IMR-90 (cell line): ENCODE results near the gene ECE2. TPM values are rescaled to one million over a fixed set of nuclear protein-coding genes. Genes with fewer than 3 reads are reported as not detected.

Source experiments
- ATAC-seq: fragments of 200-7000 bp; cut with Tn5 transposase; 2 replicates; pipeline ENCODE4 v1.9.1; 2020; ENCODE audit warnings: low read depth, mild to moderate bottlenecking, moderate library complexity
- BruUV-seq: library from RNA; stranded (reverse); fragments of 400-500 nt; replicated peaks from 2 replicates; lab custom pipeline; 2021; lab: Mats Ljungman, UMichigan
- CTCF ChIA-PET: fragments of 300-600 bp; formaldehyde crosslinking; extraction: SDS; loops from one replicate; lab custom pipeline; 2021; ENCODE audit warnings: antibody characterized with exemption; lab: Yijun Ruan, JAX
- POLR2A ChIA-PET: fragments of 300-600 bp; sonication (Branson Sonifier 250); formaldehyde crosslinking; loops from one replicate; lab custom pipeline; 2022; ENCODE audit warnings: antibody characterized with exemption; ENCODE audit not compliant: unreplicated experiment; lab: Charles Lee
- DNase-seq: peaks from one replicate; pipeline ENCODE4 v3.0.0; 2013
- H2AFZ ChIP-seq: replicated peaks from 2 replicates; pipeline ENCODE3; 2013; ENCODE audit warnings: low read length, mild to moderate bottlenecking; ENCODE audit not compliant: poor library complexity
- H2AK5ac ChIP-seq: 2 replicates; pipeline ENCODE4 v1.6.1; 2013; ENCODE audit warnings: low read depth, low read length, inconsistent platforms
- H2AK9ac ChIP-seq: replicated peaks from 2 replicates; pipeline ENCODE3; 2013; ENCODE audit warnings: mild to moderate bottlenecking, low read depth, low read length, moderate library complexity; ENCODE audit not compliant: poor library complexity
- H2BK120ac ChIP-seq: 2 replicates; pipeline ENCODE4 v1.6.1; 2013; ENCODE audit warnings: low read depth, low read length, inconsistent platforms
- H2BK15ac ChIP-seq: 3 replicates; pipeline ENCODE4 v1.6.1; 2013; ENCODE audit warnings: low read depth, low read length, inconsistent platforms
- H2BK20ac ChIP-seq: 2 replicates; pipeline ENCODE4 v1.6.1; 2013; ENCODE audit warnings: low read depth, mild to moderate bottlenecking, inconsistent platforms, low read length, moderate library complexity
- H2BK5ac ChIP-seq: 2 replicates; pipeline ENCODE4 v1.6.1; 2013; ENCODE audit warnings: mild to moderate bottlenecking, low read depth, low read length, inconsistent platforms; ENCODE audit not compliant: poor library complexity, severe bottlenecking
- H3K14ac ChIP-seq: replicated peaks from 2 replicates; pipeline ENCODE4 v1.6.1; 2013; ENCODE audit warnings: low read depth, low read length, inconsistent platforms
- H3K18ac ChIP-seq: 2 replicates; pipeline ENCODE4 v1.6.1; 2013; ENCODE audit warnings: low read depth, low read length, control low read depth
- H3K23ac ChIP-seq: 2 replicates; pipeline ENCODE4 v1.6.1; 2013; ENCODE audit warnings: low read depth, low read length, inconsistent platforms
- H3K27ac ChIP-seq: 2 replicates; pipeline ENCODE4 v1.5.1; 2013; ENCODE audit warnings: mild to moderate bottlenecking, control low read depth, low read length; ENCODE audit not compliant: insufficient read depth
- H3K27me3 ChIP-seq: 2 replicates; pipeline ENCODE4 v1.6.1; 2013; ENCODE audit warnings: low read length; ENCODE audit not compliant: control insufficient read depth, insufficient read depth
- H3K36me3 ChIP-seq: 2 replicates; pipeline ENCODE4 v1.6.1; 2013; ENCODE audit warnings: low read length, mixed read lengths; ENCODE audit not compliant: control insufficient read depth, insufficient read depth
- H3K4ac ChIP-seq: 2 replicates; pipeline ENCODE4 v1.6.1; 2013; ENCODE audit warnings: low read depth, low read length, inconsistent platforms
- H3K4me1 ChIP-seq: 2 replicates; pipeline ENCODE4 v1.6.1; 2013; ENCODE audit warnings: low read length, mixed read lengths; ENCODE audit not compliant: control insufficient read depth, insufficient read depth
- H3K4me2 ChIP-seq: 2 replicates; pipeline ENCODE4 v1.6.1; 2013; ENCODE audit warnings: low read depth, mild to moderate bottlenecking, control low read depth, low read length, moderate library complexity
- H3K4me3 ChIP-seq: 2 replicates; pipeline ENCODE4 v1.5.1; 2013; ENCODE audit warnings: low read depth, mild to moderate bottlenecking, control low read depth, low read length, moderate library complexity; ENCODE audit not compliant: insufficient read depth
- H3K56ac ChIP-seq: 2 replicates; pipeline ENCODE4 v1.6.1; 2013; ENCODE audit warnings: low read length, inconsistent platforms; ENCODE audit not compliant: insufficient read depth; ENCODE audit errors: extremely low read depth
- H3K79me1 ChIP-seq, 2 experiments: 2 replicates each; pipeline ENCODE4 v1.6.1; 2013; ENCODE audit warnings: low read length in 2 of 2, inconsistent platforms in 1 of 2, low read depth in 1 of 2
- H3K9ac ChIP-seq: 2 replicates; pipeline ENCODE4 v1.6.1; 2013; ENCODE audit warnings: low read depth, low read length, control low read depth
- H3K9me1 ChIP-seq: 2 replicates; pipeline ENCODE4 v1.6.1; 2013; ENCODE audit warnings: low read length, inconsistent platforms; ENCODE audit not compliant: insufficient read depth
- H3K9me3 ChIP-seq: 2 replicates; pipeline ENCODE4 v1.6.1; 2013; ENCODE audit warnings: low read length; ENCODE audit not compliant: control insufficient read depth, insufficient read depth
- H4K20me1 ChIP-seq: 2 replicates; pipeline ENCODE4 v1.6.1; 2013; ENCODE audit warnings: low read length, inconsistent platforms; ENCODE audit not compliant: insufficient read depth
- H4K5ac ChIP-seq: 2 replicates; pipeline ENCODE4 v1.6.1; 2013; ENCODE audit warnings: mild to moderate bottlenecking, low read depth, low read length, control low read depth
- H4K8ac ChIP-seq, 2 experiments: 2 replicates each; pipeline ENCODE4 v1.6.1; 2013; ENCODE audit warnings: low read depth in 2 of 2, low read length in 2 of 2, control low read depth in 1 of 2, inconsistent platforms in 1 of 2
- H4K91ac ChIP-seq: 2 replicates; pipeline ENCODE4 v1.6.1; 2013; ENCODE audit warnings: low read depth, low read length, inconsistent platforms; ENCODE audit not compliant: insufficient read depth
- BHLHE40 ChIP-seq: fragments of 150-350 bp; IDR thresholded peaks from 2 replicates; pipeline ENCODE4 v1.6.1; 2016; ENCODE audit warnings: mild to moderate bottlenecking, low read depth, low read length
- CEBPB ChIP-seq: IDR thresholded peaks from 2 replicates; pipeline ENCODE4 v1.6.1; 2012; ENCODE audit warnings: low read depth, low read length, improper control_type of control experiment
- CHD1 ChIP-seq: IDR thresholded peaks from 2 replicates; pipeline ENCODE4 v1.6.1; 2012; ENCODE audit warnings: low read depth, low read length, improper control_type of control experiment
- CTCF ChIP-seq: conservative IDR thresholded peaks from 2 replicates; pipeline ENCODE4 v1.5.1; 2012; ENCODE audit warnings: mild to moderate bottlenecking, low read depth, low read length, improper control_type of control experiment
- ELK1 ChIP-seq: fragments of 150-350 bp; IDR thresholded peaks from 2 replicates; pipeline ENCODE4 v1.6.1; 2016; ENCODE audit warnings: low read depth, mild to moderate bottlenecking, low read length, moderate library complexity, borderline replicate concordance
- FOS ChIP-seq: fragments of 150-350 bp; IDR thresholded peaks from 2 replicates; pipeline ENCODE4 v1.6.1; 2016; ENCODE audit warnings: low read depth, low read length
- MAFK ChIP-seq: IDR thresholded peaks from 2 replicates; pipeline ENCODE4 v1.6.1; 2012; ENCODE audit warnings: low read depth, low read length, improper control_type of control experiment
- MAZ ChIP-seq: IDR thresholded peaks from 2 replicates; pipeline ENCODE4 v1.6.1; 2012; ENCODE audit warnings: low read depth, mild to moderate bottlenecking, low read length, improper control_type of control experiment, moderate library complexity, borderline replicate concordance
- MXI1 ChIP-seq: IDR thresholded peaks from 2 replicates; pipeline ENCODE4 v1.6.1; 2012; ENCODE audit warnings: low read depth, mild to moderate bottlenecking, low read length, moderate library complexity, borderline replicate concordance
- NFE2L2 ChIP-seq: fragments of 150-350 bp; IDR thresholded peaks from 2 replicates; pipeline ENCODE4 v1.6.1; 2016; ENCODE audit warnings: low read depth, mild to moderate bottlenecking, low read length
- POLR2A ChIP-seq: IDR thresholded peaks from 2 replicates; pipeline ENCODE4 v1.6.1; 2012; ENCODE audit warnings: mild to moderate bottlenecking, low read depth, low read length
- RAD21 ChIP-seq: IDR thresholded peaks from 2 replicates; pipeline ENCODE4 v1.6.1; 2012; ENCODE audit warnings: low read length, improper control_type of control experiment
- RCOR1 ChIP-seq: IDR thresholded peaks from 2 replicates; pipeline ENCODE4 v1.6.1; 2012; ENCODE audit warnings: mild to moderate bottlenecking, low read length, improper control_type of control experiment; ENCODE audit not compliant: insufficient replicate concordance
- RFX5 ChIP-seq: IDR thresholded peaks from 2 replicates; pipeline ENCODE4 v1.8.0; 2012; ENCODE audit warnings: low read depth, mild to moderate bottlenecking, low read length, moderate library complexity
- SMC3 ChIP-seq: fragments of 150-350 bp; IDR thresholded peaks from 2 replicates; pipeline ENCODE4 v1.6.1; 2016; ENCODE audit warnings: low read depth, mild to moderate bottlenecking, antibody characterized with exemption, low read length, moderate library complexity
- USF2 ChIP-seq: fragments of 150-350 bp; IDR thresholded peaks from 2 replicates; pipeline ENCODE4 v1.6.1; 2017; ENCODE audit warnings: mild to moderate bottlenecking, antibody characterized with exemption, low read length, low read depth
- dilution Hi-C: fragments of 300-500 bp; cut with HindIII; formaldehyde crosslinking; loops from one replicate; pipeline ENCODE4 v1.14.3; 2018; ENCODE audit warnings: low sequenced_read_pairs; ENCODE audit not compliant: unreplicated experiment
- in situ Hi-C: fragments of 300-500 bp; cut with MboI; formaldehyde crosslinking; loops from 3 replicates; pipeline ENCODE4 v1.14.3; 2019; ENCODE audit warnings: low sequenced_read_pairs, inconsistent platforms, mixed read lengths
- intact Hi-C: fragments of 100-400 bp; cut with micrococcal nuclease; formaldehyde crosslinking; loops from 2 replicates; pipeline ENCODE4 v1.10.0; 2022
- polyA plus RNA-seq, 3 experiments: library from polyadenylated mRNA; depleted of rRNA; stranded (reverse); fragments of >200 nt; gene quantifications; 2 replicates each; pipeline ENCODE4 v1.2.3, GENCODE V29; 2012; ENCODE audit warnings: low replicate concordance in 1 of 3
- total RNA-seq: library from RNA; depleted of rRNA; stranded (reverse); fragments of >200 nt; gene quantifications from 2 replicates; pipeline ENCODE4 v1.2.3, GENCODE V29; 2012

The ECE2 gene
- total and polyA plus RNA-seq, 2 of the 4 experiments (the other 2 are of a cell fraction), result not detected

DNA sequence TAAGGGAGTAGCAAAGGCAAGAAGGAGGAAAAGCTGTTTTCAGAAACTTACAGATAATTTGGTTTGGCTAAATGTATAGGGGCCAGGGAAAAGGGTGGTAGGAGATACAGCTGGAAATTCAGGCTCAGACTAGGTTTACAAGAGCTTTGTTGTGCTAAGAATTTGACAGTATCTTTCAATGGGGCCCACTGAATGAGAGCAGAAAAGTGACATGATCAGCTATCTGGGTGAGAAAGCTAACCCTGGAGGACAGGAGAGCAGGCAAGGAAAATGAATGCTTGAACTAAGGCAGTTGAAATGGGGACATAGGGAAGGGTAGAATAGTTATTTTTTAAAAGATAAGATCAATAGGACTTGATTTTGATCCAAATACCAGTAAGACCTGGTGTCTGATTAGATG, 35.8 kb downstream of the ECE2 start:
- Histone ChIP-seq H3K4me3 (no peak overlapping the region), H3K9me1 (peaks cover 2% of the 10 kb centered on the region), H3K9ac (no peak overlapping the region), H3K4me2 (no peak overlapping the region), H2BK20ac (no peak overlapping the region), H3K36me3 (peaks cover 28% of the 10 kb centered on the region), H2BK15ac (no peak overlapping the region), H4K20me1 (peaks cover 23% of the 10 kb centered on the region), H2AK9ac (no peak overlapping the region), H3K4ac (no peak overlapping the region), H3K4me1 (peaks cover 2% of the 10 kb centered on the region), H2AK5ac (no peak overlapping the region), H3K9me3 (no peaks in the 10 kb centered on the region), H3K18ac (no peak overlapping the region), H3K56ac (no peak overlapping the region), H3K79me1 (peaks cover 5 to 7% of the 10 kb centered on the region in 2 experiments; a peak in 3 of 4 replicates), H2AFZ (no peak overlapping the region), H4K5ac (no peak overlapping the region), H4K91ac (no peak overlapping the region), H3K14ac (no peak overlapping the region), H2BK120ac (no peak overlapping the region), H3K27me3 (no peaks in the 10 kb centered on the region), H3K27ac (no peak overlapping the region), H4K8ac (no peak overlapping the region), H3K23ac (no peak overlapping the region), H2BK5ac (no peak overlapping the region)
- in situ Hi-C loops (no loop called here), dilution Hi-C loops (no loop called here), intact Hi-C loops (no loop called here)
- CTCF ChIA-PET, result no interaction called here
- POLR2A ChIA-PET, result no interaction called here
- ATAC-seq, result no peak
- no peak for TF ChIP-seq FOS
- TF ChIP-seq BHLHE40, result no peak
- no peak for TF ChIP-seq CEBPB
- no peak for TF ChIP-seq USF2
- no peak for TF ChIP-seq SMC3
- TF ChIP-seq NFE2L2, result no peak
- no peak for TF ChIP-seq RFX5
- TF ChIP-seq RCOR1, result no peak
- TF ChIP-seq POLR2A, result no peak
- no peak for TF ChIP-seq MAFK
- TF ChIP-seq ELK1, result no peak
- no peak for TF ChIP-seq MXI1
- no peak for TF ChIP-seq RAD21
- TF ChIP-seq MAZ, result no peak
- no peak for TF ChIP-seq CTCF
- no peak for TF ChIP-seq CHD1
- no peak for DNase-seq
- BruUV-seq, result no TSS peak
